SK-MEL-5 (cell line): ENCODE data around the gene GIPC2. TPM values are rescaled to one million over a fixed set of nuclear protein-coding genes. Genes with fewer than 3 reads are reported as not detected.

Experiments
- DNase-seq: peaks from one replicate; pipeline ENCODE4 v3.0.0-alpha.2; 2016; ENCODE audit warnings: low read depth, low spot score
- in situ Hi-C: cut with HindIII; loops from 2 replicates; pipeline ENCODE4 v1.10.0; 2016; ENCODE audit warnings: low sequenced_read_pairs, high pct_unique_total_duplicates, low pct_unique_long_range_greater_than_20kb
- small RNA-seq, 2 experiments: library from RNA; depleted of rRNA; stranded (forward); fragments of <200 nt; gene quantifications; one replicate each; pipeline ENCODE3, GENCODE V24; 2014
- total RNA-seq: library from RNA; depleted of rRNA; stranded (reverse); fragments of >200 nt; shearing (Covaris generic); gene quantifications from 2 replicates; pipeline ENCODE4 v1.2.3, GENCODE V29; 2014; rRNA removed

Gene GIPC2
- total RNA-seq, 1 experiment from 2014 or later, result not detected

- in situ Hi-C loops, result loop anchor here (10.0 kb wide), 1 partner anchor 459 kb away; no protein-coding TSS in a partner anchor
- DNase-seq, result no peak
Measured at GRCh38 chr1:78146205-78146771, 100.5 kb downstream of the GIPC2 start.

GRCh38 chr1:78147031-78147430, 101.3 kb downstream of the GIPC2 start:
- in situ Hi-C loops, result loop anchor here (10.0 kb wide), 1 partner anchor 458 kb away; no protein-coding TSS in a partner anchor
- DNase-seq, result no peak

GRCh38 chr1:78153092-78153736, 107.4 kb downstream of the GIPC2 start:
- DNase-seq, result no peak
- in situ Hi-C loops, result no loop called here

- no peak for DNase-seq
- in situ Hi-C loops, result no loop called here
Measured at GRCh38 chr1:78155121-78155520, 109.4 kb downstream of the GIPC2 start.

GRCh38 chr1:78156805-78157521, 111.2 kb downstream of the GIPC2 start:
- no peak for DNase-seq
- in situ Hi-C loops, result no loop called here

GRCh38 chr1:78165816-78166215, 120.0 kb downstream of the GIPC2 start:
- DNase-seq, result no peak
- in situ Hi-C loops, result no loop called here

- DNase-seq, result no peak
- in situ Hi-C loops, result no loop called here
Measured at GRCh38 chr1:78168306-78168705, 122.5 kb downstream of the GIPC2 start.

- in situ Hi-C loops, result no loop called here
- no peak for DNase-seq
Measured at GRCh38 chr1:78170859-78171258, 125.1 kb downstream of the GIPC2 start.

- in situ Hi-C loops, result no loop called here
- no peak for DNase-seq
Measured at GRCh38 chr1:78171736-78172590, 126.2 kb downstream of the GIPC2 start.

- in situ Hi-C loops, result no loop called here
Measured at GRCh38 chr1:78176448-78176847, 130.7 kb downstream of the GIPC2 start.

GRCh38 chr1:78177708-78178270, 132.0 kb downstream of the GIPC2 start:
- no peak for DNase-seq
- in situ Hi-C loops, result no loop called here

More at GRCh38 chr1:78176448-78176847, 130.7 kb downstream of the GIPC2 start:
- peak; percentile 8 for DNase-seq

GRCh38 chr1:78178816-78179215, 133.1 kb downstream of the GIPC2 start:
- in situ Hi-C loops, result no loop called here
- DNase-seq, result no peak

GRCh38 chr1:78184460-78185072, 138.8 kb downstream of the GIPC2 start:
- in situ Hi-C loops, result no loop called here

More at GRCh38 chr1:78184460-78185072, 138.8 kb downstream of the GIPC2 start:
- no peak for DNase-seq

Small RNAs within 50 kb of the gene (small RNA-seq; reads per million reads assigned to genes)
- 0.19 to 4.5 reads per million in 2 experiments for gene AC103591.3
- 0.10 to 3.2 reads per million in 2 experiments for gene RNA5SP22
- 0 reads per million in 2 experiments for gene RNU6-1102P

Other genes with a start within 250 kb of the GIPC2 start
- gene NEXN, start 157.3 kb upstream of the GIPC2 start, total RNA-seq, result 0.45 and 1.4 TPM in 2 replicates
- gene FUBP1, start 66.9 kb upstream of the GIPC2 start, total RNA-seq, result 96.3 and 100 TPM in 2 replicates
- gene DNAJB4, start 41.0 kb upstream of the GIPC2 start, total RNA-seq, result 10.2 and 14.3 TPM in 2 replicates